ENCODE measurements around the gene BUD23. TPM values are rescaled to one million over a fixed set of nuclear protein-coding genes. Genes with fewer than 3 reads are reported as not detected.
A peak's percentile ranks its signal among the peaks of the same experiment; 100 is the strongest.

Gene BUD23
- total RNA-seq, 1 experiment from 2014 or later, result 78.1 TPM

DNA sequence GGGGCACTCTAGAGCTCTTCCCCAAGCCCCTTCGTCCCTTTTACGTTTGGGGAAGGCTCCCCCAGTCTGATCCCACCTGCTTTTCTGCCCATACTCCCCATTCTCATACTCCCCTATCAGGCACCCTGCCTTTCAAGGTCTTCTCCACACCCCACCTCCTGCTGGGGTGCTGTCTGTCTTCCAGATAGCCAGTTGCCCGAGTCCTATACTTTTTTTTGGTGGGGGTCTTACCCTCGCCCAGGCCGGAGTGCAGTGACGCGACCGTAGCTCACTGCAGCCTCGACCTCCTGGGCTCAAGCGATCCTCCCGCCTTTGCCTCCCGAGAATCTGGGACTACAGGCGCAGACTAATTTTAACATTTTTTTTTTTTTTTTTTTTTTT, 56.0 kb downstream of the BUD23 start:
- no peak overlapping the region for H2AFZ ChIP-seq (ENCODE audit: low read length)
- no peaks in the 10 kb centered on the region; the same call in 1 of the 2 replicates for H3K27me3 ChIP-seq (ENCODE audit: insufficient read depth, low read length)

More for the DNA sequence above, 56.0 kb downstream of the BUD23 start:
- Histone ChIP-seq H2BK15ac (ENCODE audit: low read depth, low read length) (no peak overlapping the region), H3K79me1 (ENCODE audit: insufficient read depth, low read depth, low read length, poor library complexity, severe bottlenecking) (no peaks in the 10 kb centered on the region), H2AK5ac (ENCODE audit: insufficient read length, low read length) (peak overlapping the region; percentile 44), H2BK12ac (ENCODE audit: insufficient read length, low read depth, low read length) (peak overlapping the region; percentile 53), H4K91ac (ENCODE audit: insufficient read length, low read depth, low read length) (peak overlapping the region; percentile 97), H3K9me3 (ENCODE audit: control insufficient read depth, low read depth, low read length) (no peaks in the 10 kb centered on the region), H2BK5ac (ENCODE audit: insufficient read length, low read length) (no peak overlapping the region), H3K79me2 (ENCODE audit: insufficient read depth, low read length) (no peaks in the 10 kb centered on the region), H3K4me1 (ENCODE audit: insufficient read depth, low read length) (peaks cover 8% of the 10 kb centered on the region; the same call in 1 of the 2 replicates), H3K27ac (ENCODE audit: insufficient read length, low read depth, low read length) (no peak overlapping the region), H3K23me2 (ENCODE audit: insufficient read length, low read depth, low read length, poor library complexity, severe bottlenecking) (peaks cover 10% of the 10 kb centered on the region), H3K9ac (ENCODE audit: extremely low read depth, insufficient read length, low read length) (peak overlapping the region; percentile 73), H3K18ac (ENCODE audit: insufficient read length, low read depth, low read length) (peak overlapping the region; percentile 98), H3K4ac (ENCODE audit: low read depth, low read length) (peak overlapping the region; percentile 61; the same call in 1 of the 2 replicates), H3T11ph (ENCODE audit: low read length) (no peak overlapping the region), H3K4me2 (ENCODE audit: insufficient read depth, insufficient read length, low read length) (peak overlapping the region; percentile 56), H4K20me1 (ENCODE audit: control insufficient read depth, insufficient read depth, insufficient read length) (no peaks in the 10 kb centered on the region), H3K56ac (ENCODE audit: insufficient read length, low read depth, low read length) (no peak overlapping the region), H3K23ac (ENCODE audit: insufficient read length, low read depth, low read length) (no peak overlapping the region), H2BK120ac (ENCODE audit: low read depth, low read length, poor library complexity, severe bottlenecking) (no peak overlapping the region), H3K14ac (ENCODE audit: insufficient read depth, low read length) (peak overlapping the region; percentile 97), H4K5ac (ENCODE audit: insufficient read length, low read depth, low read length) (peak overlapping the region; percentile 24), H4K8ac (replicated peaks; ENCODE audit: insufficient read length, low read depth, low read length) (no peak overlapping the region), H2BK20ac (ENCODE audit: low read depth, low read length, poor library complexity, severe bottlenecking) (no peak overlapping the region)
- H3K27ac Mint-ChIP-seq, result peak overlapping the region; percentile 96 to 98 (median 98)
- peaks cover 0 to 2% of the 10 kb centered on the region in 2 experiments; a peak in 1 of 5 replicates for H3K9me3 Mint-ChIP-seq
- peak overlapping the region; percentile 93 to 96 for H3K4me3 Mint-ChIP-seq
- H3K27me3 Mint-ChIP-seq (ENCODE audit: low read depth), result peaks cover 15% of the 10 kb centered on the region
- peaks cover 6 to 23% (median 20%) of the 10 kb centered on the region in 3 experiments for H3K36me3 Mint-ChIP-seq (ENCODE audit: insufficient read depth in 1 of 3, low read depth in 3 of 3)
- no peak for DNase-seq
- peaks cover 36 to 53% of the 10 kb centered on the region in 2 experiments for H3K4me1 Mint-ChIP-seq
- no CpG with 5 or more reads among the region's 13 CpGs for WGBS (ENCODE audit: extremely low coverage, insufficient read length, low lambda C conversion rate)
- TF ChIP-seq, protein P1, sequence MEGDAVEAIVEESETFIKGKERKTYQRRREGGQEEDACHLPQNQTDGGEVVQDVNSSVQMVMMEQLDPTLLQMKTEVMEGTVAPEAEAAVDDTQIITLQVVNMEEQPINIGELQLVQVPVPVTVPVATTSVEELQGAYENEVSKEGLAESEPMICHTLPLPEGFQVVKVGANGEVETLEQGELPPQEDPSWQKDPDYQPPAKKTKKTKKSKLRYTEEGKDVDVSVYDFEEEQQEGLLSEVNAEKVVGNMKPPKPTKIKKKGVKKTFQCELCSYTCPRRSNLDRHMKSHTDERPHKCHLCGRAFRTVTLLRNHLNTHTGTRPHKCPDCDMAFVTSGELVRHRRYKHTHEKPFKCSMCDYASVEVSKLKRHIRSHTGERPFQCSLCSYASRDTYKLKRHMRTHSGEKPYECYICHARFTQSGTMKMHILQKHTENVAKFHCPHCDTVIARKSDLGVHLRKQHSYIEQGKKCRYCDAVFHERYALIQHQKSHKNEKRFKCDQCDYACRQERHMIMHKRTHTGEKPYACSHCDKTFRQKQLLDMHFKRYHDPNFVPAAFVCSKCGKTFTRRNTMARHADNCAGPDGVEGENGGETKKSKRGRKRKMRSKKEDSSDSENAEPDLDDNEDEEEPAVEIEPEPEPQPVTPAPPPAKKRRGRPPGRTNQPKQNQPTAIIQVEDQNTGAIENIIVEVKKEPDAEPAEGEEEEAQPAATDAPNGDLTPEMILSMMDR (conservative IDR thresholded peaks at IDR 0.05), result no peak
